Measurements from ENCODE around the gene PSMA7.

GRCh38 chr20:62158541-62158940, 15.3 kb upstream of the PSMA7 start:
- no peak for TF ChIP-seq POLR2AphosphoS5 (IDR thresholded peaks at IDR 0.05; ENCODE audit: borderline replicate concordance, low read depth, low read length)
- TF ChIP-seq EZH2 (IDR thresholded peaks at IDR 0.05) = no peak
- no peak for TF ChIP-seq FOXP2 (optimal IDR thresholded peaks at IDR 0.05; ENCODE audit: control extremely low read depth, extremely low read length, insufficient read depth)
